Neuronal stem cell (in vitro differentiated cells): ENCODE data around the gene ATXN7L3.
A peak's percentile ranks its signal among the peaks of the same experiment; 100 is the strongest.

Source experiments
- DNase-seq: peaks from one replicate; pipeline ENCODE4 v3.0.0-alpha.2; 2013; ENCODE audit warnings: low spot score
- H2AFZ ChIP-seq: one replicate; pipeline ENCODE4 v1.6.1; 2013; ENCODE audit warnings: mild to moderate bottlenecking, low read length, inconsistent platforms
- H2AK5ac ChIP-seq: 2 replicates; pipeline ENCODE4 v1.6.1; 2013; ENCODE audit warnings: low read depth, mild to moderate bottlenecking, inconsistent platforms, low read length, moderate library complexity, mixed read lengths
- H2BK120ac ChIP-seq: 2 replicates; pipeline ENCODE4 v1.6.1; 2013; ENCODE audit warnings: low read depth, mild to moderate bottlenecking, inconsistent platforms, low read length, moderate library complexity, mixed read lengths
- H2BK12ac ChIP-seq: one replicate; pipeline ENCODE4 v1.6.1; 2013; ENCODE audit warnings: low read length, inconsistent platforms
- H2BK15ac ChIP-seq: 2 replicates; pipeline ENCODE4 v1.6.1; 2013; ENCODE audit warnings: mild to moderate bottlenecking, low read length, inconsistent platforms, mixed read lengths
- H2BK5ac ChIP-seq: one replicate; pipeline ENCODE4 v1.6.1; 2013; ENCODE audit warnings: inconsistent platforms, mild to moderate bottlenecking, low read length, moderate library complexity
- H3K14ac ChIP-seq: one replicate; pipeline ENCODE4 v1.6.1; 2013; ENCODE audit warnings: low read length, inconsistent platforms
- H3K18ac ChIP-seq: 2 replicates; pipeline ENCODE4 v1.6.1; 2013; ENCODE audit warnings: low read length, inconsistent platforms
- H3K23ac ChIP-seq: 2 replicates; pipeline ENCODE4 v1.6.1; 2013; ENCODE audit warnings: low read depth, mild to moderate bottlenecking, mixed read lengths, low read length, inconsistent platforms; ENCODE audit not compliant: poor library complexity
- H3K27ac ChIP-seq: replicated peaks from 3 replicates; pipeline ENCODE4 v1.5.1; 2013; ENCODE audit warnings: low read length, inconsistent platforms
- H3K27me3 ChIP-seq, 3 experiments: 2 replicates each; pipeline ENCODE4 v1.6.1; 2013; ENCODE audit warnings: low read length in 3 of 3, mild to moderate bottlenecking in 2 of 3, inconsistent platforms in 1 of 3, low read depth in 1 of 3, mixed read lengths in 1 of 3, moderate library complexity in 1 of 3; ENCODE audit not compliant: control insufficient read depth in 3 of 3, insufficient read depth in 3 of 3
- H3K36me3 ChIP-seq, 2 donors: replicated peaks in 1 of 2; 2 replicates each; pipeline ENCODE4 v1.6.1; 2013; ENCODE audit warnings: low read length in 2 of 2; ENCODE audit not compliant: control insufficient read depth in 2 of 2, insufficient read depth in 2 of 2
- H3K4ac ChIP-seq: 2 replicates; pipeline ENCODE4 v1.6.1; 2013; ENCODE audit warnings: inconsistent platforms, mild to moderate bottlenecking, low read length, moderate library complexity
- H3K4me1 ChIP-seq, 2 donors: 1 replicate in 1 of 2; 2 replicates in 1 of 2; pipeline ENCODE4 v1.6.1; 2013; ENCODE audit warnings: low read length in 2 of 2, low read depth in 1 of 2; ENCODE audit not compliant: control insufficient read depth in 2 of 2, insufficient read depth in 1 of 2
- H3K4me2 ChIP-seq: one replicate; pipeline ENCODE4 v1.6.1; 2013; ENCODE audit warnings: mild to moderate bottlenecking, low read length, inconsistent platforms; ENCODE audit not compliant: insufficient read depth, poor library complexity, severe bottlenecking
- H3K4me3 ChIP-seq, 2 donors: 2 replicates each; pipeline ENCODE4 v1.5.1; 2013; ENCODE audit warnings: low read length in 2 of 2, mild to moderate bottlenecking in 2 of 2, inconsistent platforms in 1 of 2, moderate library complexity in 1 of 2
- H3K79me1 ChIP-seq: one replicate; pipeline ENCODE4 v1.6.1; 2013; ENCODE audit warnings: low read depth, mild to moderate bottlenecking, inconsistent platforms, low read length, moderate library complexity
- H3K9ac ChIP-seq: one replicate; pipeline ENCODE4 v1.6.1; 2013; ENCODE audit warnings: mild to moderate bottlenecking, low read depth, low read length, inconsistent platforms; ENCODE audit not compliant: poor library complexity
- H3K9me3 ChIP-seq, 2 donors: replicated peaks in 1 of 2; 2 replicates each; pipeline versions ENCODE3 to v1.6.1; 2013; ENCODE audit warnings: low read length in 2 of 2, mild to moderate bottlenecking in 2 of 2, inconsistent platforms in 1 of 2, low read depth in 1 of 2, mixed read lengths in 1 of 2, moderate library complexity in 1 of 2; ENCODE audit not compliant: control insufficient read depth in 2 of 2, insufficient read depth in 1 of 2
- H4K8ac ChIP-seq: one replicate; pipeline ENCODE4 v1.6.1; 2013; ENCODE audit warnings: low read depth, mild to moderate bottlenecking, inconsistent platforms, low read length, moderate library complexity
- H4K91ac ChIP-seq: one replicate; pipeline ENCODE4 v1.6.1; 2013; ENCODE audit warnings: low read length, low read depth, mild to moderate bottlenecking, inconsistent platforms; ENCODE audit not compliant: poor library complexity
- WGBS, 2 donors: extraction: QIAGEN DNeasy Blood & Tissue Kit; methylation state at CpG; one replicate each; pipeline ENCODE4 v1.1.7; 2013; ENCODE audit warnings: missing lambda C conversion rate in 2 of 2, mixed read lengths in 1 of 2; ENCODE audit not compliant: insufficient read length in 2 of 2, insufficient replicate concordance in 1 of 2; ENCODE audit errors: extremely low coverage in 2 of 2; 5-methylcytosine and 5-hydroxymethylcytosine counted together

ATXN7L3 gene

GRCh38 chr17:44218344-44219107 lies 18.8 kb upstream of the ATXN7L3 start:
- Histone ChIP-seq H3K9ac (peak overlapping the region; percentile 65), H2BK15ac (no peak overlapping the region), H3K4me2 (peak overlapping the region; percentile 84), H3K14ac (no peak overlapping the region), H3K9me3 (no peaks in the 10 kb centered on the region), H3K23ac (peak overlapping the region; percentile 10), H4K91ac (no peak overlapping the region), H3K4me3 (peak overlapping the region; percentile 94 to 97), H3K79me1 (peaks cover 12% of the 10 kb centered on the region), H2AK5ac (peak overlapping the region; percentile 14), H2BK12ac (no peak overlapping the region), H2BK120ac (no peak overlapping the region), H2AFZ (peak overlapping the region; percentile 84), H3K4me1 (peaks cover 10 to 13% of the 10 kb centered on the region in 2 donors), H3K4ac (no peak overlapping the region), H3K27me3 (no peaks in the 10 kb centered on the region), H3K36me3 (peaks cover 29 to 43% of the 10 kb centered on the region in 2 donors), H3K27ac (peak overlapping the region; percentile 91), H4K8ac (no peak overlapping the region), H3K18ac (peak overlapping the region; percentile 87), H2BK5ac (peak overlapping the region; percentile 98)
- peak; percentile 89 for DNase-seq
- no CpG with 5 or more reads among the region's 89 CpGs for WGBS, 2 donors

- Histone ChIP-seq H3K4me3 (peak overlapping the region; percentile 80 to 94), H3K23ac (peak overlapping the region; percentile 10), H3K9me3 (no peaks in the 10 kb centered on the region), H2BK5ac (no peak overlapping the region), H2BK12ac (no peak overlapping the region), H2BK120ac (no peak overlapping the region), H4K91ac (no peak overlapping the region), H3K27ac (peak overlapping the region; percentile 35), H3K4me2 (peak overlapping the region; percentile 84), H3K9ac (peak overlapping the region; percentile 61), H2AFZ (peak overlapping the region; percentile 84), H3K14ac (no peak overlapping the region), H3K79me1 (peaks cover 12% of the 10 kb centered on the region), H3K36me3 (peaks cover 31 to 50% of the 10 kb centered on the region in 2 donors), H3K4ac (no peak overlapping the region), H3K18ac (peak overlapping the region; percentile 87), H3K4me1 (peaks cover 10 to 12% of the 10 kb centered on the region in 2 donors), H3K27me3 (no peaks in the 10 kb centered on the region), H4K8ac (no peak overlapping the region), H2AK5ac (peak overlapping the region; percentile 14), H2BK15ac (no peak overlapping the region)
- DNase-seq, result no peak
- no CpG with 5 or more reads among the region's 10 CpGs for WGBS, 2 donors
Measured at GRCh38 chr17:44217738-44218343, 18.2 kb upstream of the ATXN7L3 start.

- Histone ChIP-seq H2AFZ (no peak overlapping the region), H3K23ac (no peak overlapping the region), H2BK120ac (no peak overlapping the region), H3K36me3 (peaks cover 32 to 60% of the 10 kb centered on the region in 2 donors), H4K8ac (no peak overlapping the region), H3K9ac (no peak overlapping the region), H3K4me2 (no peak overlapping the region), H3K4me1 (peaks cover 5 to 6% of the 10 kb centered on the region in 2 donors), H2BK15ac (no peak overlapping the region), H4K91ac (no peak overlapping the region), H2AK5ac (no peak overlapping the region), H3K18ac (no peak overlapping the region), H3K27me3 (no peaks in the 10 kb centered on the region), H3K27ac (no peak overlapping the region), H2BK12ac (no peak overlapping the region), H3K4ac (no peak overlapping the region), H3K9me3 (no peaks in the 10 kb centered on the region), H3K79me1 (peaks cover 14% of the 10 kb centered on the region), H3K4me3 (no peak overlapping the region), H2BK5ac (no peak overlapping the region), H3K14ac (no peak overlapping the region)
- WGBS, 2 donors, result no CpG with 5 or more reads among the region's 5 CpGs
- DNase-seq, result no peak
Measured at GRCh38 chr17:44216694-44217093, 17.0 kb upstream of the ATXN7L3 start.

- H2BK120ac ChIP-seq, result no peak overlapping the region
- no peak overlapping the region for H3K9ac ChIP-seq
- H3K27me3 ChIP-seq, result no peaks in the 10 kb centered on the region
- peaks cover 37 to 65% of the 10 kb centered on the region in 2 donors for H3K36me3 ChIP-seq
- no peak overlapping the region for H2BK12ac ChIP-seq
- no peak overlapping the region for H3K27ac ChIP-seq
- no peak overlapping the region for H2BK5ac ChIP-seq
- H2AFZ ChIP-seq, result no peak overlapping the region
- H2BK15ac ChIP-seq, result no peak overlapping the region
- no CpG with 5 or more reads among the region's 5 CpGs for WGBS, 2 donors
- H3K14ac ChIP-seq, result no peak overlapping the region
- no peak overlapping the region for H4K8ac ChIP-seq
- peaks cover 5 to 6% of the 10 kb centered on the region in 2 donors for H3K4me1 ChIP-seq
- DNase-seq, result no peak
- no peak overlapping the region for H4K91ac ChIP-seq
- H3K4me2 ChIP-seq, result no peak overlapping the region
- no peak overlapping the region for H3K23ac ChIP-seq
- H3K4ac ChIP-seq, result no peak overlapping the region
- H3K79me1 ChIP-seq, result peaks cover 12% of the 10 kb centered on the region
- no peaks in the 10 kb centered on the region for H3K9me3 ChIP-seq
- H2AK5ac ChIP-seq, result no peak overlapping the region
- no peak overlapping the region for H3K4me3 ChIP-seq
- H3K18ac ChIP-seq, result no peak overlapping the region
Measured at GRCh38 chr17:44216173-44216572, 16.5 kb upstream of the ATXN7L3 start.
